H9 (cell line): ENCODE results near the gene PITRM1. TPM values are rescaled to one million over a fixed set of nuclear protein-coding genes. Genes with fewer than 3 reads are reported as not detected.

Source experiments
- DNase-seq: peaks from one replicate; pipeline ENCODE4 v3.0.0-alpha.2; 2017
- H2AFZ ChIP-seq: one replicate; pipeline ENCODE4 v1.6.1; 2013; ENCODE audit warnings: mild to moderate bottlenecking, low read length, control low read depth, moderate library complexity
- H2AK5ac ChIP-seq: 2 replicates; pipeline ENCODE4 v1.6.1; 2013; ENCODE audit warnings: low read length, control low read depth, mixed read lengths; ENCODE audit not compliant: insufficient read length
- H2BK120ac ChIP-seq: one replicate; pipeline ENCODE4 v1.6.1; 2013; ENCODE audit warnings: low read depth, mild to moderate bottlenecking, low read length, control low read depth, inconsistent platforms; ENCODE audit not compliant: poor library complexity, severe bottlenecking
- H2BK12ac ChIP-seq: 2 replicates; pipeline ENCODE4 v1.6.1; 2013; ENCODE audit warnings: low read length, control low read depth, mixed read lengths, low read depth; ENCODE audit not compliant: insufficient read length
- H2BK15ac ChIP-seq: 2 replicates; pipeline ENCODE4 v1.6.1; 2013; ENCODE audit warnings: low read depth, low read length, control low read depth
- H2BK20ac ChIP-seq: one replicate; pipeline ENCODE4 v1.6.1; 2013; ENCODE audit warnings: low read depth, mild to moderate bottlenecking, low read length, control low read depth, inconsistent platforms; ENCODE audit not compliant: poor library complexity, severe bottlenecking
- H2BK5ac ChIP-seq: 2 replicates; pipeline ENCODE4 v1.6.1; 2013; ENCODE audit warnings: low read length, control low read depth, mixed read lengths; ENCODE audit not compliant: insufficient read length
- H3K14ac ChIP-seq: 2 replicates; pipeline ENCODE4 v1.6.1; 2013; ENCODE audit warnings: low read length, control low read depth; ENCODE audit not compliant: insufficient read depth
- H3K18ac ChIP-seq: 2 replicates; pipeline ENCODE4 v1.6.1; 2013; ENCODE audit warnings: low read depth, mild to moderate bottlenecking, mixed read lengths, low read length, control low read depth; ENCODE audit not compliant: insufficient read length
- H3K23ac ChIP-seq: 2 replicates; pipeline ENCODE4 v1.6.1; 2013; ENCODE audit warnings: low read length, control low read depth, mixed read lengths, low read depth; ENCODE audit not compliant: insufficient read length
- H3K23me2 ChIP-seq: 2 replicates; pipeline ENCODE4 v1.6.1; 2013; ENCODE audit warnings: low read depth, mild to moderate bottlenecking, mixed read lengths, low read length, control low read depth; ENCODE audit not compliant: insufficient read length, poor library complexity, severe bottlenecking
- H3K27ac ChIP-seq: 2 replicates; pipeline ENCODE4 v1.5.1; 2013; ENCODE audit warnings: low read length, control low read depth, mixed read lengths, low read depth; ENCODE audit not compliant: insufficient read length
- H3K27me3 ChIP-seq: 2 replicates; pipeline ENCODE4 v1.6.1; 2013; ENCODE audit warnings: low read length, control low read depth, inconsistent platforms; ENCODE audit not compliant: insufficient read depth
- H3K4ac ChIP-seq: 2 replicates; pipeline ENCODE4 v1.6.1; 2013; ENCODE audit warnings: low read depth, mild to moderate bottlenecking, control low read depth, inconsistent platforms, low read length, moderate library complexity
- H3K4me1 ChIP-seq: 2 replicates; pipeline ENCODE4 v1.6.1; 2013; ENCODE audit warnings: low read length, control low read depth, inconsistent platforms; ENCODE audit not compliant: insufficient read depth
- H3K4me2 ChIP-seq: 2 replicates; pipeline ENCODE4 v1.6.1; 2013; ENCODE audit warnings: low read length, control low read depth, mixed read lengths; ENCODE audit not compliant: insufficient read length, insufficient read depth
- H3K56ac ChIP-seq: 2 replicates; pipeline ENCODE4 v1.6.1; 2013; ENCODE audit warnings: low read depth, mild to moderate bottlenecking, mixed read lengths, low read length, control low read depth; ENCODE audit not compliant: insufficient read length
- H3K79me1 ChIP-seq: 2 replicates; pipeline ENCODE4 v1.6.1; 2013; ENCODE audit warnings: low read depth, mild to moderate bottlenecking, moderate library complexity, low read length, control low read depth, inconsistent platforms; ENCODE audit not compliant: insufficient read depth, poor library complexity, severe bottlenecking
- H3K79me2 ChIP-seq: 2 replicates; pipeline ENCODE4 v1.6.1; 2013; ENCODE audit warnings: low read length, control low read depth, inconsistent platforms; ENCODE audit not compliant: insufficient read depth
- H3K9ac ChIP-seq: 2 replicates; pipeline ENCODE4 v1.6.1; 2013; ENCODE audit warnings: low read length, control low read depth, mixed read lengths; ENCODE audit not compliant: insufficient read length; ENCODE audit errors: extremely low read depth
- H3K9me3 ChIP-seq: one replicate; pipeline ENCODE4 v1.6.1; 2013; ENCODE audit warnings: low read depth, low read length, inconsistent platforms; ENCODE audit not compliant: control insufficient read depth
- H3T11ph ChIP-seq: one replicate; pipeline ENCODE4 v1.6.1; 2013; ENCODE audit warnings: mild to moderate bottlenecking, low read length, control low read depth, inconsistent platforms
- H4K20me1 ChIP-seq: one replicate; pipeline ENCODE4 v1.6.1; 2013; ENCODE audit not compliant: control insufficient read depth, insufficient read length, insufficient read depth
- H4K5ac ChIP-seq: 2 replicates; pipeline ENCODE4 v1.6.1; 2013; ENCODE audit warnings: low read depth, mild to moderate bottlenecking, mixed read lengths, low read length, control low read depth; ENCODE audit not compliant: insufficient read length
- H4K8ac ChIP-seq: replicated peaks from 2 replicates; pipeline ENCODE4 v1.6.1; 2013; ENCODE audit warnings: low read length, control low read depth, mixed read lengths, low read depth; ENCODE audit not compliant: insufficient read length
- H4K91ac ChIP-seq: 2 replicates; pipeline ENCODE4 v1.6.1; 2013; ENCODE audit warnings: low read depth, mild to moderate bottlenecking, moderate library complexity, mixed read lengths, low read length, control low read depth; ENCODE audit not compliant: insufficient read length
- H3K27ac Mint-ChIP-seq, 3 experiments: 2 replicates in 2 of 3; 3 replicates in 1 of 3; pipeline ENCODE4 v1.8.0; 2020 to 2021; ENCODE audit warnings: mixed read lengths in 3 of 3, mild to moderate bottlenecking in 1 of 3, moderate library complexity in 1 of 3
- H3K27me3 Mint-ChIP-seq: 2 replicates; pipeline ENCODE4 v1.8.0; 2021; ENCODE audit warnings: low read depth, mild to moderate bottlenecking, moderate library complexity, mixed read lengths
- H3K36me3 Mint-ChIP-seq, 3 experiments: 2 replicates in 2 of 3; 3 replicates in 1 of 3; pipeline ENCODE4 v1.8.0; 2020 to 2021; ENCODE audit warnings: low read depth in 3 of 3, mixed read lengths in 3 of 3; ENCODE audit not compliant: insufficient read depth in 1 of 3
- H3K4me1 Mint-ChIP-seq, 2 experiments: 2 replicates each; pipeline ENCODE4 v1.8.0; 2020; ENCODE audit warnings: mixed read lengths in 2 of 2
- H3K4me3 Mint-ChIP-seq, 2 experiments: 2 replicates in 1 of 2; 3 replicates in 1 of 2; pipeline ENCODE4 v1.8.0; 2020 to 2021; ENCODE audit warnings: mild to moderate bottlenecking in 2 of 2, mixed read lengths in 2 of 2, moderate library complexity in 1 of 2
- H3K9me3 Mint-ChIP-seq, 2 experiments: 2 replicates in 1 of 2; 3 replicates in 1 of 2; pipeline ENCODE4 v1.8.0; 2020; ENCODE audit warnings: mild to moderate bottlenecking in 2 of 2, mixed read lengths in 2 of 2, moderate library complexity in 1 of 2
- CTCF ChIP-seq: fragments of 200-600 bp; sonication (generic); conservative IDR thresholded peaks from 3 replicates; pipeline ENCODE4 v1.8.0; 2021; ENCODE audit warnings: antibody characterized with exemption, mild to moderate bottlenecking
- WGBS: extraction: QIAGEN DNeasy Blood & Tissue Kit; methylation state at CpG from one replicate; pipeline ENCODE4 v1.1.7; 2013; ENCODE audit warnings: missing lambda C conversion rate, low lambda C conversion rate, mixed read lengths; ENCODE audit not compliant: insufficient read length; ENCODE audit errors: extremely low coverage; 5-methylcytosine and 5-hydroxymethylcytosine counted together
- total RNA-seq: library from RNA; stranded (reverse); gene quantifications from 2 replicates; pipeline ENCODE4 v1.2.1, GENCODE V29; 2021

Gene PITRM1
- total RNA-seq, 1 experiment from 2014 or later, result 27.8 TPM

- Histone ChIP-seq H3K9ac (no peak overlapping the region), H4K20me1 (no peaks in the 10 kb centered on the region), H3K27ac (no peak overlapping the region), H2BK120ac (no peak overlapping the region), H4K5ac (no peak overlapping the region), H3K23ac (no peak overlapping the region), H2BK12ac (no peak overlapping the region), H3K9me3 (no peaks in the 10 kb centered on the region), H2AFZ (no peak overlapping the region), H3K56ac (no peak overlapping the region), H3K4ac (no peak overlapping the region), H3K27me3 (no peaks in the 10 kb centered on the region), H2BK15ac (no peak overlapping the region), H2BK5ac (no peak overlapping the region), H2AK5ac (no peak overlapping the region), H3K4me1 (no peaks in the 10 kb centered on the region), H3K23me2 (no peaks in the 10 kb centered on the region), H4K91ac (no peak overlapping the region), H3K79me1 (no peaks in the 10 kb centered on the region), H3K14ac (no peak overlapping the region), H3K18ac (no peak overlapping the region), H3K79me2 (no peaks in the 10 kb centered on the region), H4K8ac (no peak overlapping the region), H3T11ph (no peak overlapping the region), H3K4me2 (no peak overlapping the region), H2BK20ac (no peak overlapping the region)
- H3K27ac Mint-ChIP-seq, result peak overlapping the region in 1 of 3 experiments; percentile 85; a peak in 2 of 7 replicates
- no CpG with 5 or more reads among the region's 25 CpGs for WGBS
- no peaks in the 10 kb centered on the region for H3K4me1 Mint-ChIP-seq
- H3K9me3 Mint-ChIP-seq, result no peaks in the 10 kb centered on the region
- H3K27me3 Mint-ChIP-seq, result no peaks in the 10 kb centered on the region
- peaks cover 30 to 84% (median 83%) of the 10 kb centered on the region in 3 experiments for H3K36me3 Mint-ChIP-seq
- TF ChIP-seq CTCF, result no peak
- DNase-seq, result no peak
- H3K4me3 Mint-ChIP-seq, result no peak overlapping the region
Observed at GRCh38 chr10:3126741-3127346, 45.7 kb downstream of the PITRM1 start.
